Embryonic facial prominence (tissue), 1 donor: ENCODE results near the gene NKX2-3.

Experiments used
- DNase-seq: peaks from one replicate; pipeline ENCODE4 v3.0.0-alpha.2; 2016; ENCODE audit errors: extremely low spot score

The NKX2-3 gene

DNA sequence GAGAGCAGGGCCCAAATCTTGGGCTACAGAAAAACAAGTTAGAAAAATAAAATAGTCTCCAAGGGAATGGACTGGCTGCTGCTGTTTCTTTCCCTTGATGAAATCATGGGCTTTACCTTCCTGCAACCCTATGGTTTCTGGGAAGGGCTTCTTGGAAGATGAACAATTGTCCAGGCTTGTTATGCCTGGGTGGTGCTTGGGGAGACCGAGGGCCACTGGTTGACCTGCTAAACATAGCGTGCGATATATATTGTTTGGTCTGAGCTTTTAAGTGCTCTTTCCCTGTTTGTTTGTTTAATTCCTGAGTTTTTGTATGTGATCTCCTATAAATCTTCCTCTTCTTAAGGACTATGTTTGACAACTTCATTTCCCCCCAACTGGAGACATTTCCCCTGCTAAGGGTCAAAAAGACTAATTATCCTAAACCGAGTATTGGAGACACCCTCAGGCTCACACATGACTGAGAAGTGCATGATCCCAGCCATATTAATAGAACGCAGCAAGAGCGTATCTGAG, 49.6 kb downstream of the NKX2-3 start:
- no peak for DNase-seq

DNA sequence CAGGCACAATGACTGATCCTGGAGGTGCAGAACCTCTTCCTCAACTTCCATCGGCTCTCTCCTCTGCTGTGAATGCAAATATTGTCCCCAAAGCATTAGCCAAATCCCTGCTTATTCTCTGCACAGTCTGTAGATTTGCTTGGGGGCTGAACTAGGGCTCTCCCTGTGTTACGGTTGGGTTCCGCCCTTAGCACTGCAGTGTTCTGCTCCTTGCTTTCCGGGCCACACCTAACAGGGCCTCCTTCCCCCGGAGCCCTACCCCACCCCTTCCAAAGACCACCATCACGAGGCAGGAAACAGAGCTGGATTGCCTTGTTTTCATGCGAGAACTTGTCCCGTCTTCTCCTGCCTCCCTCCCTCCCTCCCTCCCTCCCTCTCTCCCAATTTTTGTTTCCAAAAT, 50.9 kb downstream of the NKX2-3 start:
- no peak for DNase-seq
